MCF 10A (cell line): ENCODE measurements around the gene ASMT. TPM values are rescaled to one million over a fixed set of nuclear protein-coding genes. Genes with fewer than 3 reads are reported as not detected.

ENCODE experiments used
- BruUV-seq: library from RNA; stranded (reverse); fragments of 400-500 nt; replicated peaks from 2 replicates; lab custom pipeline; 2021; lab: Mats Ljungman, UMichigan
- CTCF ChIA-PET: fragments of 300-600 bp; sonication (Branson Sonifier 250); formaldehyde crosslinking; extraction: SDS; loops from one replicate; lab custom pipeline; 2021; ENCODE audit warnings: antibody characterized with exemption, inconsistent platforms; lab: Yijun Ruan, JAX
- POLR2A ChIA-PET: fragments of 300-600, 350-650 bp; sonication (Branson Sonifier 250); formaldehyde crosslinking; extraction: SDS; loops from one replicate; lab custom pipeline; 2020; ENCODE audit warnings: antibody characterized with exemption, inconsistent platforms; lab: Yijun Ruan, JAX
- DNase-seq: peaks from one replicate; pipeline ENCODE4 v3.0.0-alpha.2; 2018; ENCODE audit not compliant: unreplicated experiment
- H3K27ac Mint-ChIP-seq: one replicate; pipeline ENCODE4 v1.8.0; 2022; ENCODE audit warnings: mild to moderate bottlenecking, low read depth, mixed read lengths; ENCODE audit not compliant: unreplicated experiment
- H3K27me3 Mint-ChIP-seq: one replicate; pipeline ENCODE4 v1.8.0; 2022; ENCODE audit warnings: mixed read lengths; ENCODE audit not compliant: insufficient read depth, unreplicated experiment
- H3K36me3 Mint-ChIP-seq: one replicate; pipeline ENCODE4 v1.8.0; 2022; ENCODE audit warnings: mild to moderate bottlenecking, moderate library complexity, mixed read lengths; ENCODE audit not compliant: insufficient read depth, unreplicated experiment
- H3K4me1 Mint-ChIP-seq: one replicate; pipeline ENCODE4 v1.8.0; 2022; ENCODE audit warnings: mixed read lengths; ENCODE audit not compliant: insufficient read depth, unreplicated experiment
- H3K4me3 Mint-ChIP-seq: one replicate; pipeline ENCODE4 v1.8.0; 2022; ENCODE audit warnings: mild to moderate bottlenecking, moderate library complexity, mixed read lengths; ENCODE audit not compliant: unreplicated experiment
- H3K9me3 Mint-ChIP-seq: one replicate; pipeline ENCODE4 v1.8.0; 2022; ENCODE audit warnings: mixed read lengths; ENCODE audit not compliant: unreplicated experiment
- CTCF ChIP-seq: fragments of 200-600 bp; IDR thresholded peaks from one replicate; pipeline ENCODE4 v1.8.0; 2022; ENCODE audit warnings: antibody characterized with exemption, mild to moderate bottlenecking; ENCODE audit not compliant: unreplicated experiment
- intact Hi-C: fragments of 100-400 bp; cut with micrococcal nuclease; formaldehyde crosslinking; loops from 2 replicates; pipeline ENCODE4 v1.14.1; 2022
- total RNA-seq: library from RNA; stranded (reverse); gene quantifications from 2 replicates; pipeline ENCODE4 v1.2.3, GENCODE V29; 2022

ASMT gene
- total RNA-seq, 1 experiment from 2014 or later: not detected

- no peak overlapping the region for H3K4me3 Mint-ChIP-seq
- intact Hi-C loops: no loop called here
- no peak for TF ChIP-seq CTCF
- no peak overlapping the region for H3K27ac Mint-ChIP-seq
- ChIA-PET POLR2A (no interaction called here), CTCF (no interaction called here)
- no peak for DNase-seq
- BruUV-seq: no TSS peak
- H3K36me3 Mint-ChIP-seq: no peaks in the 10 kb centered on the region
- H3K4me1 Mint-ChIP-seq: peaks cover 5% of the 10 kb centered on the region
- no peaks in the 10 kb centered on the region for H3K9me3 Mint-ChIP-seq
- peaks cover 12% of the 10 kb centered on the region for H3K27me3 Mint-ChIP-seq
Observed at GRCh38 chrX:1610166-1610565, 4.7 kb upstream of the ASMT start.

- H3K4me3 Mint-ChIP-seq: no peak overlapping the region
- H3K36me3 Mint-ChIP-seq: no peaks in the 10 kb centered on the region
- TF ChIP-seq CTCF: no peak
- POLR2A ChIA-PET: no interaction called here
- no TSS peak for BruUV-seq
- H3K4me1 Mint-ChIP-seq: no peaks in the 10 kb centered on the region
- intact Hi-C loops: no loop called here
- peaks cover 12% of the 10 kb centered on the region for H3K27me3 Mint-ChIP-seq
- DNase-seq: no peak
- CTCF ChIA-PET: no interaction called here
- no peak overlapping the region for H3K27ac Mint-ChIP-seq
- H3K9me3 Mint-ChIP-seq: no peaks in the 10 kb centered on the region
Observed at GRCh38 chrX:1610736-1611135, 4.1 kb upstream of the ASMT start.

GRCh38 chrX:1612641-1613286 lies 2.1 kb upstream of the ASMT start:
- no peaks in the 10 kb centered on the region for H3K4me1 Mint-ChIP-seq
- no peak overlapping the region for H3K27ac Mint-ChIP-seq
- H3K27me3 Mint-ChIP-seq: peaks cover 12% of the 10 kb centered on the region
- ChIA-PET POLR2A (no interaction called here), CTCF (no interaction called here)
- no peak overlapping the region for H3K4me3 Mint-ChIP-seq
- BruUV-seq: no TSS peak
- no peak for TF ChIP-seq CTCF
- H3K36me3 Mint-ChIP-seq: no peaks in the 10 kb centered on the region
- intact Hi-C loops: no loop called here
- no peak for DNase-seq
- H3K9me3 Mint-ChIP-seq: no peaks in the 10 kb centered on the region

- no peaks in the 10 kb centered on the region for H3K9me3 Mint-ChIP-seq
- no TSS peak for BruUV-seq
- ChIA-PET POLR2A (no interaction called here), CTCF (no interaction called here)
- H3K27me3 Mint-ChIP-seq: no peaks in the 10 kb centered on the region
- TF ChIP-seq CTCF: no peak
- H3K27ac Mint-ChIP-seq: no peak overlapping the region
- DNase-seq: no peak
- intact Hi-C loops: no loop called here
- H3K4me1 Mint-ChIP-seq: no peaks in the 10 kb centered on the region
- no peak overlapping the region for H3K4me3 Mint-ChIP-seq
- H3K36me3 Mint-ChIP-seq: no peaks in the 10 kb centered on the region
Observed at GRCh38 chrX:1618689-1619088, 3.8 kb downstream of the ASMT start.
